ENCODE results near the gene RASGEF1C.

The RASGEF1C gene

DNA sequence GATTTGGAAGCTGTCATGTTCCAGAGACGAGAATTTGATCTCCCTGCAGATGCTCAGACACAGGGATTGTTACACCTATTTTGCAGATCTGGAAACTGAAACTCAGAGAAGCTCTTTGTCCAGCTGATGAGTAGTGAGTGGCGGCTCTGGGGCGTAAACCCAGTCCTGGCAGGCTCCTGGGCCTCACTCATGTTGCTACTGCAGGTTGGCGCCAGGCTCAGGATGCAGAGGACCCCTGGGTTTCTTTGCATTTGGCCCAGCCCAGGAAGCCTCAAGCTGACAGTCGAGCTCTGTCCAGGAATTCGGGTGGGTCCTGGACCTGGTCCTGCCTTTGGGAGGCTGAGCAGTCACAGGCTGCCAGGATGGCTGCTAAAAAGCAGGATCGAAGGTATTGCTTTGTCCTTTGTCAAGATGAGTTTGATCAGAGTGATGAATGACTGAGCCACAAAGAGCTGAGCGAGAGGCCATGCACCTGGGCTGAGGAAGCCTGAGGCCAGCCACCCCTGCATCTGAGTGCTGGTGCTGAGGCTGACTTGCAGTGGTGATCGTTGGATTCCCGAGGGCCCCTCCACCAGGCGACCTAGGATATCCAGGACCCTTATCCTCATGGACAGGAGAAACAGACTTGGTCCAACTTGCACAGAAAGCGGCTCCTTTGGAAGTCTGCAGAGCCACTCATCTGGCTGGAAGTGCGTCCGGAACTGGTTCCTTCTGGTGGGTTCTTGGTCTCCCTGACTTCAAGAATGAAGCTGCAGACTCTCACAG, 129.1 kb downstream of the RASGEF1C start:
- DNase-seq = no peak

DNA sequence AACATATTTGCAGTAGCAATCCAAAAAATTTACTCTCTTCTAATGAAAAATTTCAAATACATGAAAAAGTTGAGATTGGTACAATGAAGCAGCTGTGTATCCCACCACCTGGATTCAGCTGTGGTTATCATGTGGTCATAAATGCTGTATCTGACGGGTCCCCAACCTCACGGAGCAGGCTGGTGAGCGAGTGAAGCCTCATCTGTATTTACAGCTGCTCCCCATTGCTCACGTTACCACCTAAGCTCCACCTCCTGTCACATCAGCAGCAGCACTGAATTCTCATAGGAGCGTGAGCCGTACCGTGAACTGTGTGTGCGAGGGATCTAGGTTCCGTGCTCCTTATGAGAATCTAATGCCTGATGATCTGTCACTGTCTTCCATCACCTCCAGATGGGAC, 130.7 kb downstream of the RASGEF1C start:
- no peak for DNase-seq

DNA sequence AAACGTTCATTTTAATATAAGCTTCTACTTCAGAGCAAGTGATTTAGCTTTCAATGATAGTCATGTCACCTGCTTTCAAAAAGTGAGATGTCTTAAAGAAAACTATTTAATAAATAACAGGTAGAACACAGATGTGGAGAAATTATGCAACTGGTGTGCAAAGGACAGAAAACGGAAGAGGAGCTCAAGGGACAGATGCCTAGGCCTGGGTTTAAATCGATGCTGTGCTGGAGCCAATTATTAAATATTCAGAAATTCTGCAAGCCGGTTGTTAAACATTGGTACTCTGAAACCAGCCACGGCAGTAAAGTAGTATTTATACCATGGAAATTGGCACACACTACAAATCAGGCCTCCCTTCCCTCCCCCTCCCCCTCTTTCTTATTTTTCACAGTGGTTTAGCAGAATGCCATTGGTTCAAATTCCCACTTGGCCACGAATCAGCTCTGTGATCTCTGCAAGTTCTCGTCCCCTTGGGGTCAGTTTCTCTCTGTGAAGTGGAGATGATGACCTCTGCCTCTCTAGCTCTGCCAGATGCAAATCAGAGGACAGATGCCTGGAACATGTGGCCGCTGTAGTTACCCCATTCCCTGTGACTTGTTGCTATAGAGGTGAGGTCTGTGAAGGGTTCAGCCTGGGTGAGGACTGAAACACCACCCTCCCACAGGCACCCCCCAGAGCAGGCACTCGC, 131.3 kb downstream of the RASGEF1C start:
- DNase-seq = no peak

DNA sequence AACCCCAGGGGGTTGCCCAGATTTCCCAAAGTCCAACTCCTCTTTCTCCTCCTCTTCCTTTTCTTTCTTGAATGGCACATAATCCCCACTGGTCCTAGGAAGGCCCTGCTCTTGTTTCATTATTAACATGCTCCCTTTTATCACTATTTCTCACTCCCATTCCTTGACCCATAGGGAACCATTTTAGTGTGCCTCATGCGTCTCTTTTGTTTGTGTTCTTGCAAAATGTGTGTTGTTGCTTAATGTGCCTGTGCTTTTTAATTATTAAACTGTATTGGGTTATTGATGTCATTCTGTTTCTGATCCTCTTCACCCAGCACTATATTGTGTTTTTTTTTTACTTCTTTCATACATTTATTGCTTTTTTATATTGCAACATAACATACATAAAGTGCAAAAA, 133.3 kb downstream of the RASGEF1C start:
- DNase-seq = no peak

DNA sequence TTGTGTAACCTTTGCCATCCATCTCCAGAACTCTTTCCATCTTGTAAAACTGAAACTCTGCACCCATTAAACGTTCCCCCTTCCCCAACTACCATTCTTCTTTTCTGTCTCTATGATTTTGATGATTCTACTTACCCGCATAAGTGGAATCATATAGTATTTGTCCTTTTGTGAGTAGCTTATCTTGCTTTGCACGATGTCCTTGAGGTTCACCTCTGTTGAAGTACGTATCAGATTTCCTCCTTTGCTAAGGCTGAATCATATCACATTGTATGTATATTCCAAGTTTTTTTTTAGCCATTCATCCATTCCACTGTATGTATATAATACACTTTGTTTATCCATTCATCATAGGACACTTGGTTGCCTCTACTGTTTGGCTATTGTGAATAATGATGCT, 134.5 kb downstream of the RASGEF1C start:
- no peak for DNase-seq

DNA sequence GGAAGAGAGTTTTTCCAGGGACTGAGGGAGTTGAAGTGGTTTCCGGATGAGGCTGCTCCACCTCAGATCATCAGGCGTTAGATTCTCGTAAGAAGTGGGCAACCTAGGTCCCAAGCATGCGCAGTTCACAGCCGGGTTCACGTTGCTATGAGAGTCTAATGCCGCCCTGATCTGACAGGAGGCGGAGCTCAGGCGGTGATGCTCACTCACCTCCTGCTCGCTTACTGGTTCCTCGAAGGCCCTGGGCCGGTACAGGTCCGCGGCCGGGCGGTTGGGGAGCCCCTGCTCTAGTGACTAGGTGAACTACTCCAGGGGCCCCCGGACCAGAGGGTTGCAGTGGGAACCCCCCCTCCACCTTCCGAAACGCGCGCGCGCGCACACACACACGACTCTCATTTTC, 136.5 kb downstream of the RASGEF1C start:
- DNase-seq = peak; percentile 28

- DNase-seq = no peak
These were observed 136.8 kb downstream of the RASGEF1C start for GRCh38 chr5:180072256-180072548.

DNA sequence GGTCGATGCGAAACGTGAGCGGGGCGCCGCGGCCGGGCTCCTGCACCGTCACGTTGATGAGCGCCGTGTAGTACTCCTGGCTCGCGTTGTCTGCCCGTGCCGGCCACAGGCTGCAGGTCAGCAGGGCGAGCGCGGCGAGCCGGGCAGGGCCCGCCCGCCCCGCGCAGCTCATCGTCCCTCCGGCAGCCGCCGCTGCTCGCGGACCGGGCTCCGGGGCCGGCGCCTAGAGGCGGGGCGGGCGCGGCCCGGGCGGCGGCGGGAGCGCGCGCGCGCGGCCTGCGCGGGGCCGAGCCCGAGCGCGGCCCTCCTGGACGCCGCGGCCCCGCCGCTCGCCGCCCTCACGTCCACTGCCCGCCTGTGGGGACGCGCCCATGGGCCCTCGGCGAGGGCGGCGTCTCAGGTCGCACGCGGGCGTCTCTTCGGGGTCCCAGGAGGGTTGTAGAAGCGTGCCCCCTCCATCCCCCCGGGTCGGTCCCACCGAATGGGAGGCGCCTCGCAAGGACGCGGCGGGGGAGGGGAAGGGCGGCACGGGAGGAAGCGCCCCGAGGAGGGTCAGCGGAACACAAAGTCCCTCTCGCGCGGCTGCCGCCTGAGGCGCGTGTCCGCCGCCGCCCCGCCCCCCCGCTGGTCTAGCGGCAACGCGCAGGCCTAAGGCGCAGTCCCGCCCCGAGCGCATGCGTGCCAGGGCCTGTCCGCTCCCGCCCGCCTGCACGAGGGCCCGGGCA, 137.3 kb downstream of the RASGEF1C start, which contains the start of gene RNF130:
RNF130 (minus strand) TSS at position 229 of the 725 bp plus-strand sequence; CDS start at position 172, 57 bp downstream.
- DNase-seq = peak; percentile 85

- no peak for DNase-seq
These were observed 138.1 kb downstream of the RASGEF1C start for GRCh38 chr5:180070756-180071530.

DNA sequence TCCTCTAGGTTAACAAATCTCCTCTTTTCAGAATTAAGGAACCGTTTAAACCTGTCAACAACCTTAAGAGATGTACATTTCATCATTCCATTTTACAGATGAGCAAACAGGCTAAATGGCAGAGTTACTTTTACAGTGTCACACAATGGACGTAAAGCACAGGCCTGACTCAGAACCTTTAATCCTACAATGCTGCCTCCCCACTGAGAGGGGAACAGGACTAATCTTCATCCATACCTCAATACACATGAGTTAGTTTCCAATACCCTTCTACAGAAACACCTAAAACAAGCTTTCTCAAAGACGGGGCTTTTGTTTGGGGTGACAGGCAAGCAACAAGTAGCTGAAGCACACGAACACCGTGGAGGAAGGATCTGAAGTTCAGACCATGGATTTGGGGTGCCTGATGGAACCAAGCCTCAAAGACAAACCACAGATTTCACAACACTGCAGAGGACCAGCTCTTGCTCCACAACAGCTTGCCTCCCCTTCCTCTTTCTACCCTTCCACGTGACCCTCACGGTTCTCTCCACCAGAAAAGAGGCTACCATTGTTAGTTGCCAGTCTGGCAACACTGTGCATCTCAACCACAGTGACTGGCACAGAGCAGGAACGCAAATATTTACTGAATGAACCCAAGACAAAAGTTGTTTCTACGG, 139.3 kb downstream of the RASGEF1C start:
- no peak for DNase-seq

DNA sequence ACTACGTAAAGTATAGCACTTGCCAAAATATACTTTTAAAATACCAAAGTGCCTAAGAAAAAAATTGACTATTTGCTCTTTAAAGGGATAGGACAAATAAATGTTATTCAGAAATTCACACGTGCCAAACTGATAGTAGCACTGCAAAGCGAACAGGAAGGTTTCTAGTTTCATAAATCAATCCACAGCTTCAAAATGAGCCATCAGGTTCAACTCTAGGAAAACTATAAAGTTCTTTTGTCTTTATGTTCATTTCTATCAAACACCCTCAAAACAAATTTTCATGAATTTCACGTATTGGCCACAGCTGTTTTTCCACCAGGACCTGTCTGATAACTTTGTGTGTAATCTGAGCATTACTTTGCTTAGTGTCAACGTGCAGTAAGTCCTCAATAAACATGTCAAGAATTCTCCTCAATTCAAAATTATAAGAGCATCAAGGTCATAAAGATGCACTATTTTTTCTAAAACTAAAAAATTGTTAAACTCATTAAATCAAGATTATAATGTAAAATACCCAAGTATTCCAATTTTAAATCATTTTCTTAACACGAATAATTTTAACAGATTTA, 140.4 kb downstream of the RASGEF1C start:
- DNase-seq = no peak

DNA sequence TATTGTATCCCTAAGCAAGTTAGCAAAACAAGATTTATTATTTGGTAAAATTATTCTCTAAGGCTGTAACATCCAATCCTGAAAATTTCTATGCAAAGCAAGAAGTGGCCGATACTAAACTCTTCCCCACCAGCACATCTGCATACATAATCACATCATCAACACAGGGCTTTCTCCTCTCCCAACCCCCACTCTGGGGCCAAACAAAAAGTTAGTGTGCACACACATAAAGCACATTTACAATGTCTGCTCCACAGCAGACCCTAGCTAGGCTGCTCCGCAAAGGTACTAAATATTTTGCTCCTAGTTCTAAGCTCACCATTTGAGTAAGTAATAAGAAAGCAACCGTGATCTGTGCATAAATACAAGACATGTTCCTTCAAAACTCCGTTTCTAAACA, 141.0 kb downstream of the RASGEF1C start:
- DNase-seq = no peak

- DNase-seq = no peak
These were observed 148.8 kb downstream of the RASGEF1C start for GRCh38 chr5:180060192-180060591.

GRCh38 chr5:180059326-180059725, 149.7 kb downstream of the RASGEF1C start:
- no peak for DNase-seq

DNA sequence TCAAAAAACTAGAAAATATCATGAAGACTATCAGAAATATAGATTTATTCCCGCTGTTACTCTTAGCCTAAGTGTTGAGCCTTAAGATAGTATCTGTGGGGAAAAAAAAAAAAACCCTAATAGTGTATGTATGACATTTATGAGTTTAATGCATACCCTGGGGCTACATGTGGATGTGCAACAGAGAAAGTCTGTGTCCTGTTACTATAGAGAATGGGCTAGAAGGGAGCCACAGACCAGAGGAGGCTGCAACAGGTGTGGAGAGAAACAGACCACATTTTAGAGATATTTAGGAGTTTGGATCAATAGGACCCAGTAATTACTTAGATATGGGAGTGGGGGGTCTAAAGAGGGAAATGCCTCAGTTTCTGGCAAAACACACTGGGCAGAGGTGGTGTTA, 152.9 kb downstream of the RASGEF1C start:
- DNase-seq = no peak

- DNase-seq = no peak
These were observed 154.8 kb downstream of the RASGEF1C start for GRCh38 chr5:180054226-180054625.

- no peak for DNase-seq
These were observed 155.9 kb downstream of the RASGEF1C start for GRCh38 chr5:180053061-180053602.

DNA sequence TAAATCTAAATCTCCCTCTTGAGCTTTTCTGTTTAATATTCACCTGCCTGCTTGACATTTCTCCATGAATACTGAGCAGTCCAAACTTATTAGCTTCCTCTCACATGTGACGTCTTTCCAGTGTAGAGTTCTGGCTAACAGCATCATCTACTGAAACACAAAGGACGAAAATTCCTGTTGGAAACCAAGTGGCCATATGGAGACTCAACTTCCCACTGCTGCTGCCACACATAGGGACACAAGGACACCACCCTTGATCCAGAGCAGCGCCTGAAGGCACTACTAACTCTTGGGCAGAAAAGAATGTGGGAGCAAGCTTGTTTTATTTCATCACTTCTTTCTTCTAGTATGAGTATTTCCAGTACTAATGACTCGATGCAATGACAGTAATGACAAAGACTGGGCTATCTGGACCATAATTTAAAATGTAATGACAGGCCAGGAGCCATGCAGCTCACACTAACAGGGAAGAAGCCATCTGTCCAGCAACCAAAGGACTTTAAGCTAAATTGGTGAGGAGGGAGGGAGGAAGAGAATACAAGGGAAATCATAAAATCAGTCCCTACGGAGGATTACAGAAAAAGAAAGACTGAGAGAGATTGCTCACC, 156.7 kb downstream of the RASGEF1C start:
- no peak for DNase-seq

Measured in activated CD8-positive, alpha-beta memory T cell treated with anti-CD3 and anti-CD28 coated beads, Interleukin-2, amount 50 U/mL, for 4 hours (primary cell).